ENCODE results near the gene CNTN2.

The CNTN2 gene

GRCh38 chr1:205015241-205015640 is 27.8 kb upstream of the CNTN2 start:
- Mint-ChIP-seq H3K36me3 (no peaks in the 10 kb centered on the region), H3K27ac (no peak overlapping the region), H3K9me3 (no peaks in the 10 kb centered on the region), H3K27me3 (peaks cover 21% of the 10 kb centered on the region), H3K4me3 (no peak overlapping the region), H3K4me1 (no peaks in the 10 kb centered on the region)
- ATAC-seq: no peak

- H3K27ac Mint-ChIP-seq: no peak overlapping the region
- H3K27me3 Mint-ChIP-seq: peaks cover 29% of the 10 kb centered on the region
- H3K9me3 Mint-ChIP-seq: no peaks in the 10 kb centered on the region
- H3K4me1 Mint-ChIP-seq: no peaks in the 10 kb centered on the region
- no peak overlapping the region for H3K4me3 Mint-ChIP-seq
- ATAC-seq: no peak
- H3K36me3 Mint-ChIP-seq: no peaks in the 10 kb centered on the region
Observed at GRCh38 chr1:205016075-205016474, 26.9 kb upstream of the CNTN2 start.

GRCh38 chr1:205016584-205016983 is 26.4 kb upstream of the CNTN2 start:
- Mint-ChIP-seq H3K27ac (no peak overlapping the region), H3K36me3 (no peaks in the 10 kb centered on the region), H3K9me3 (no peaks in the 10 kb centered on the region), H3K27me3 (peaks cover 30% of the 10 kb centered on the region), H3K4me3 (no peak overlapping the region), H3K4me1 (no peaks in the 10 kb centered on the region)
- no peak for ATAC-seq

- no peak for ATAC-seq
- no peak overlapping the region for H3K27ac Mint-ChIP-seq
- no peaks in the 10 kb centered on the region for H3K4me1 Mint-ChIP-seq
Observed at GRCh38 chr1:205017001-205017400, 26.0 kb upstream of the CNTN2 start.

GRCh38 chr1:205017766-205018165 is 25.2 kb upstream of the CNTN2 start:
- no peak overlapping the region for H3K27ac Mint-ChIP-seq
- H3K4me1 Mint-ChIP-seq: no peaks in the 10 kb centered on the region
- peaks cover 38% of the 10 kb centered on the region for H3K27me3 Mint-ChIP-seq

More at GRCh38 chr1:205017001-205017400, 26.0 kb upstream of the CNTN2 start:
- Mint-ChIP-seq H3K9me3 (no peaks in the 10 kb centered on the region), H3K36me3 (no peaks in the 10 kb centered on the region), H3K4me3 (no peak overlapping the region), H3K27me3 (peaks cover 30% of the 10 kb centered on the region)

GRCh38 chr1:205018381-205018780 is 24.6 kb upstream of the CNTN2 start:
- H3K4me1 Mint-ChIP-seq: no peaks in the 10 kb centered on the region
- no peak overlapping the region for H3K4me3 Mint-ChIP-seq
- H3K9me3 Mint-ChIP-seq: no peaks in the 10 kb centered on the region
- H3K27ac Mint-ChIP-seq: no peak overlapping the region
- H3K36me3 Mint-ChIP-seq: no peaks in the 10 kb centered on the region
- H3K27me3 Mint-ChIP-seq: peaks cover 41% of the 10 kb centered on the region
- ATAC-seq: no peak

More at GRCh38 chr1:205017766-205018165, 25.2 kb upstream of the CNTN2 start:
- Mint-ChIP-seq H3K4me3 (no peak overlapping the region), H3K36me3 (no peaks in the 10 kb centered on the region), H3K9me3 (no peaks in the 10 kb centered on the region)
- no peak for ATAC-seq

- H3K36me3 Mint-ChIP-seq: no peaks in the 10 kb centered on the region
- H3K4me1 Mint-ChIP-seq: no peaks in the 10 kb centered on the region
- H3K27ac Mint-ChIP-seq: no peak overlapping the region
- H3K27me3 Mint-ChIP-seq: peaks cover 41% of the 10 kb centered on the region
- H3K9me3 Mint-ChIP-seq: no peaks in the 10 kb centered on the region
- no peak for ATAC-seq
- no peak overlapping the region for H3K4me3 Mint-ChIP-seq
Observed at GRCh38 chr1:205020466-205020865, 22.5 kb upstream of the CNTN2 start.

GRCh38 chr1:205024679-205025078 is 18.3 kb upstream of the CNTN2 start:
- Mint-ChIP-seq H3K36me3 (no peaks in the 10 kb centered on the region), H3K4me3 (no peak overlapping the region), H3K9me3 (no peaks in the 10 kb centered on the region), H3K27me3 (peaks cover 28% of the 10 kb centered on the region), H3K4me1 (no peaks in the 10 kb centered on the region), H3K27ac (no peak overlapping the region)
- no peak for ATAC-seq

GRCh38 chr1:205025239-205025638 is 17.8 kb upstream of the CNTN2 start:
- H3K27ac Mint-ChIP-seq: no peak overlapping the region
- no peak for ATAC-seq

GRCh38 chr1:205026181-205026580 is 16.8 kb upstream of the CNTN2 start:
- Mint-ChIP-seq H3K9me3 (no peaks in the 10 kb centered on the region), H3K4me1 (no peaks in the 10 kb centered on the region), H3K36me3 (no peaks in the 10 kb centered on the region), H3K4me3 (no peak overlapping the region), H3K27me3 (peaks cover 28% of the 10 kb centered on the region), H3K27ac (no peak overlapping the region)
- no peak for ATAC-seq

More at GRCh38 chr1:205025239-205025638, 17.8 kb upstream of the CNTN2 start:
- Mint-ChIP-seq H3K4me1 (no peaks in the 10 kb centered on the region), H3K9me3 (no peaks in the 10 kb centered on the region), H3K4me3 (no peak overlapping the region), H3K27me3 (peaks cover 28% of the 10 kb centered on the region), H3K36me3 (no peaks in the 10 kb centered on the region)

- Mint-ChIP-seq H3K9me3 (no peaks in the 10 kb centered on the region), H3K4me1 (no peaks in the 10 kb centered on the region), H3K27ac (no peak overlapping the region), H3K4me3 (no peak overlapping the region), H3K27me3 (peaks cover 35% of the 10 kb centered on the region), H3K36me3 (no peaks in the 10 kb centered on the region)
- ATAC-seq: no peak
Observed at GRCh38 chr1:205028390-205028789, 14.6 kb upstream of the CNTN2 start.

- Mint-ChIP-seq H3K36me3 (no peaks in the 10 kb centered on the region), H3K4me3 (no peak overlapping the region), H3K27me3 (peaks cover 35% of the 10 kb centered on the region), H3K27ac (no peak overlapping the region), H3K9me3 (no peaks in the 10 kb centered on the region), H3K4me1 (no peaks in the 10 kb centered on the region)
- no peak for ATAC-seq
Observed at GRCh38 chr1:205028924-205029323, 14.1 kb upstream of the CNTN2 start.

GRCh38 chr1:205030241-205030640 is 12.8 kb upstream of the CNTN2 start:
- Mint-ChIP-seq H3K4me3 (no peak overlapping the region), H3K36me3 (no peaks in the 10 kb centered on the region), H3K27me3 (peaks cover 35% of the 10 kb centered on the region), H3K4me1 (no peaks in the 10 kb centered on the region), H3K9me3 (peaks cover 1% of the 10 kb centered on the region), H3K27ac (no peak overlapping the region)
- no peak for ATAC-seq

- Mint-ChIP-seq H3K27me3 (peaks cover 35% of the 10 kb centered on the region), H3K9me3 (peaks cover 6% of the 10 kb centered on the region), H3K27ac (no peak overlapping the region), H3K4me1 (no peaks in the 10 kb centered on the region), H3K36me3 (no peaks in the 10 kb centered on the region), H3K4me3 (no peak overlapping the region)
- ATAC-seq: peak; percentile 3
Observed at GRCh38 chr1:205030896-205031295, 12.1 kb upstream of the CNTN2 start.

- H3K4me1 Mint-ChIP-seq: no peaks in the 10 kb centered on the region
- peaks cover 44% of the 10 kb centered on the region for H3K27me3 Mint-ChIP-seq
- H3K36me3 Mint-ChIP-seq: no peaks in the 10 kb centered on the region
- no peak overlapping the region for H3K27ac Mint-ChIP-seq
- peaks cover 6% of the 10 kb centered on the region for H3K9me3 Mint-ChIP-seq
- no peak overlapping the region for H3K4me3 Mint-ChIP-seq
- no peak for ATAC-seq
Observed at GRCh38 chr1:205032508-205032907, 10.5 kb upstream of the CNTN2 start.

GRCh38 chr1:205037539-205037938 is 5.5 kb upstream of the CNTN2 start:
- Mint-ChIP-seq H3K4me3 (no peak overlapping the region), H3K27me3 (peaks cover 34% of the 10 kb centered on the region), H3K36me3 (no peaks in the 10 kb centered on the region), H3K4me1 (no peaks in the 10 kb centered on the region), H3K27ac (no peak overlapping the region), H3K9me3 (peaks cover 6% of the 10 kb centered on the region)
- ATAC-seq: no peak

Data from stimulated activated memory B cell treated with anti-CD40 and anti-IgM and Interleukin-4, amounts not matched to agents 10 μg/mL and 1 μg/mL and 100 μg/mL, for 72 hours (primary cell).